SK-N-MC (cell line): Measurements from ENCODE around the gene MINDY3.

ENCODE experiments used
- EZH2 ChIP-seq: fragments of 200-600 bp; sonication (generic); IDR thresholded peaks from one replicate; pipeline ENCODE4 v1.6.1; 2017; ENCODE audit warnings: antibody characterized with exemption
- POLR2AphosphoS5 ChIP-seq: IDR thresholded peaks from 2 replicates; pipeline ENCODE4 v1.6.1; 2012; ENCODE audit warnings: mild to moderate bottlenecking, low read depth, low read length, borderline replicate concordance

DNA sequence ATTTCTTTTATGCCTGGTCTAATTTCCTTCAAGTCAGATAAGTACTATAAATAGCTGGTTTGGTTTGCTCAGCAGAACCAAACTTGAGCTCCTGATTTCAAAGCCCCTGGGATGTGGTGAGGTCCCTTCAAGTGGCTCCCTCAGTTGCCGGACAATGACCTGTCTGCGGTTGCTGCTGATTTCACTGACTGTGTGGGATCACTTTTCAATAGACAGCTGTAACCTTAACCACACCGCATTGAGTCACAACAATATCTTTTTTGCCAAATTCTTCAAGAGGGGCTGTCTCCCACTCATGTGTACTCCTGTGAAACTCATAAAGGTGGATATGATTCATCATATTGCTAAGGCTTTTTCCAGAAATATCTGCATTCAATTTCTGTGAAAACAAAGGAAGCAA, 117.5 kb downstream of the MINDY3 start:
- TF ChIP-seq EZH2, result no peak
- TF ChIP-seq POLR2AphosphoS5, result no peak
